ENCODE results near the gene OGFR. TPM values are rescaled to one million over a fixed set of nuclear protein-coding genes. Genes with fewer than 3 reads are reported as not detected.

The OGFR gene, protein sequence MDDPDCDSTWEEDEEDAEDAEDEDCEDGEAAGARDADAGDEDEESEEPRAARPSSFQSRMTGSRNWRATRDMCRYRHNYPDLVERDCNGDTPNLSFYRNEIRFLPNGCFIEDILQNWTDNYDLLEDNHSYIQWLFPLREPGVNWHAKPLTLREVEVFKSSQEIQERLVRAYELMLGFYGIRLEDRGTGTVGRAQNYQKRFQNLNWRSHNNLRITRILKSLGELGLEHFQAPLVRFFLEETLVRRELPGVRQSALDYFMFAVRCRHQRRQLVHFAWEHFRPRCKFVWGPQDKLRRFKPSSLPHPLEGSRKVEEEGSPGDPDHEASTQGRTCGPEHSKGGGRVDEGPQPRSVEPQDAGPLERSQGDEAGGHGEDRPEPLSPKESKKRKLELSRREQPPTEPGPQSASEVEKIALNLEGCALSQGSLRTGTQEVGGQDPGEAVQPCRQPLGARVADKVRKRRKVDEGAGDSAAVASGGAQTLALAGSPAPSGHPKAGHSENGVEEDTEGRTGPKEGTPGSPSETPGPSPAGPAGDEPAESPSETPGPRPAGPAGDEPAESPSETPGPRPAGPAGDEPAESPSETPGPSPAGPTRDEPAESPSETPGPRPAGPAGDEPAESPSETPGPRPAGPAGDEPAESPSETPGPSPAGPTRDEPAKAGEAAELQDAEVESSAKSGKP
- total RNA-seq = 74.6 and 78.9 TPM in 2 replicates

GRCh38 chr20:62804627-62805154 is at the start of gene OGFR:
TSS of gene OGFR (plus strand) at chr20:62804835. CDS start at chr20:62804860, 25 bp downstream.
- H3K27ac Mint-ChIP-seq = peak within 1 kb of the TSS; percentile 94
- H3K36me3 Mint-ChIP-seq (ENCODE audit: low read depth) = peaks cover 47% of the 10 kb centered on the region
- POLR2A ChIA-PET = interaction anchor here (0.6 to 3.6 kb wide), 5 partner anchors 10 to 153 kb away, joined by 3 to 56 read pairs (median 3); partner anchors contain the start of genes MRGBP and TCFL5
- CTCF ChIA-PET = interaction anchor here (0.9 to 1.3 kb wide), 2 partner anchors 11 to 305 kb away, joined by 3 read pairs; no protein-coding TSS in a partner anchor
- DNase-seq (peak; percentile 72), ATAC-seq (ENCODE audit: low read depth) (peak; percentile 66)
- H3K9me3 Mint-ChIP-seq = no peaks in the 10 kb centered on the region
- intact Hi-C loops (cut with micrococcal nuclease) = loop anchor here (1.0 to 5.0 kb wide), 4 partner anchors 8 to 418 kb away; partner anchors contain the start of genes BHLHE23, MRGBP and RPS21
- H3K27me3 Mint-ChIP-seq = no peaks in the 10 kb centered on the region
- peak within 1 kb of the TSS; percentile 92 for H3K4me3 Mint-ChIP-seq
- H3K4me1 Mint-ChIP-seq = peaks cover 31% of the 10 kb centered on the region
- no peak for TF ChIP-seq CTCF (IDR thresholded peaks at IDR 0.05)

GRCh38 chr20:62754991-62755356 is 49.7 kb upstream of the OGFR start:
- Mint-ChIP-seq H3K27me3 (peaks cover 24% of the 10 kb centered on the region), H3K4me1 (no peaks in the 10 kb centered on the region), H3K27ac (no peak overlapping the region), H3K4me3 (no peak overlapping the region), H3K9me3 (no peaks in the 10 kb centered on the region), H3K36me3 (ENCODE audit: low read depth) (no peaks in the 10 kb centered on the region)
- ChIA-PET CTCF (no interaction called here), POLR2A (no interaction called here)
- intact Hi-C loops (cut with micrococcal nuclease) = loop anchor here (10.0 kb wide), 1 partner anchor 60 kb away; no protein-coding TSS in a partner anchor
- no peak for TF ChIP-seq CTCF (IDR thresholded peaks at IDR 0.05)
- no peak for DNase-seq
- no peak for ATAC-seq (ENCODE audit: low read depth)

GRCh38 chr20:62755817-62756724 is 48.6 kb upstream of the OGFR start:
- intact Hi-C loops (cut with micrococcal nuclease) = loop anchor here (10.0 kb wide), 1 partner anchor 61 kb away; no protein-coding TSS in a partner anchor
- ATAC-seq (ENCODE audit: low read depth) (no peak), DNase-seq (no peak)
- H3K4me1 Mint-ChIP-seq = no peaks in the 10 kb centered on the region
- H3K9me3 Mint-ChIP-seq = no peaks in the 10 kb centered on the region
- H3K4me3 Mint-ChIP-seq = no peak overlapping the region
- H3K27me3 Mint-ChIP-seq = peaks cover 24% of the 10 kb centered on the region
- CTCF ChIA-PET = no interaction called here
- H3K36me3 Mint-ChIP-seq (ENCODE audit: low read depth) = no peaks in the 10 kb centered on the region
- POLR2A ChIA-PET = no interaction called here
- no peak overlapping the region for H3K27ac Mint-ChIP-seq
- no peak for TF ChIP-seq CTCF (IDR thresholded peaks at IDR 0.05)

DNA sequence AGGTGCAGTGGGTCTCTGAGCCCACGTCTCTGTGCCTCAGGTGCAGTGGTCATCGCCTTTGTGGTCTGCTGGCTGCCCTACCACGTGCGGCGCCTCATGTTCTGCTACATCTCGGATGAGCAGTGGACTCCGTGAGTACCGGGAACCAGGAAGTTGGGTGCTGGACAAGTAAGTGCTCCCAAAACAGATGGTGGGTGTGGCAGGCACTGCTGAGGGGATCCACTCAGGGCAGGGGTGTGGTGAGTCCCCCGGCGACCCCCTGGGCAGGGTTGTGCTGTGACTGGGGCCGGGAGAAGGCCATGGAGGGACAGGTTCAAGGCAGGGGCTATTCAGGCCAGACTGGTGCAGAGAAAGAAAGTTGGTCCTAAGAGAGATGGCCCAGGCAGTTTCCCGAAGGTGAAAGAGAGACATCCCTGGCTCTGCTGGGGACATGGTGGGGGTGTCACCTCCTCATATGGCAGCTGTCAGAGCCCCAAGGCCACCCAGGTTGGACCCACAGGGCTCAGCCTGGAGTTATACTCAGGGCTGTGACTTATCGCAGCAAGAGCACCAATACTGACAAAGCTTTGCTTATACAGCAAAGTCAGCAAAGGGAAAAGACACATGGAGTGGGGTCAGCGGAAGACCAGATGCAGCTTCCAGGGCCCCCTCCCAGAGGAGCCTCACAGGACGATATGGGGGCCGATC is 46.3 kb upstream of the OGFR start:
- H3K4me1 Mint-ChIP-seq = no peaks in the 10 kb centered on the region
- ChIA-PET CTCF (no interaction called here), POLR2A (no interaction called here)
- intact Hi-C loops (cut with micrococcal nuclease) = loop anchor here (10.0 kb wide), 1 partner anchor 64 kb away; no protein-coding TSS in a partner anchor
- TF ChIP-seq CTCF (IDR thresholded peaks at IDR 0.05) = no peak
- DNase-seq (no peak), ATAC-seq (ENCODE audit: low read depth) (no peak)
- no peak overlapping the region for H3K27ac Mint-ChIP-seq
- no peaks in the 10 kb centered on the region for H3K36me3 Mint-ChIP-seq (ENCODE audit: low read depth)
- H3K9me3 Mint-ChIP-seq = no peaks in the 10 kb centered on the region
- H3K4me3 Mint-ChIP-seq = no peak overlapping the region
- peaks cover 18% of the 10 kb centered on the region for H3K27me3 Mint-ChIP-seq

Data from activated B cell treated with CpG ODN at 0.5 μM for 24 hours (primary cell).